ENCODE measurements around the gene PCDHGC3.

Gene PCDHGC3

DNA sequence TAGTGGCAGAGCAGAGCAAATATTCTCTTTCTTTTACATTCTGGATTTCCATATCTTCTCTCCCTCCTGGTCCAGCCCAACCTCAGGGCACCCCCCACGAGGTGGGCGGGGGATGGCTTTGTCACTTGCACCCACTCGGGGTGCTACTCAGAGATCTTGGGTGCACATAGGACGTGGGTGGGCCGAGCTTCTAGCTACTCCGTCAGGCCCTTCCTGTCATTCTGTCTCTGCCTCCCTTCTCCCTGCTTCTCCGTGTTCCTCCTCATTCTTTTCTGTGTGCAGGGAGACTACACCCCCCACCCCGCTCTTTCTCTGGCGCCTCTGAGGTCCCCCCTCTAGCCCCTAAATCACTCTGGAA is 32.7 kb downstream of the PCDHGC3 start:
- Histone ChIP-seq H2BK120ac (ENCODE audit: low read depth, low read length) (peak overlapping the region; percentile 56), H2BK12ac (ENCODE audit: low read length) (no peak overlapping the region), H2AFZ (ENCODE audit: low read length) (peak overlapping the region; percentile 81), H3K18ac (ENCODE audit: low read length) (peak overlapping the region; percentile 91), H3K27ac (replicated peaks; ENCODE audit: low read length) (peak overlapping the region; percentile 92), H4K91ac (ENCODE audit: low read depth, low read length, poor library complexity) (no peak overlapping the region), H3K9ac (ENCODE audit: low read depth, low read length, poor library complexity) (no peak overlapping the region), H3K36me3 (replicated peaks in 1 of 2; ENCODE audit: control insufficient read depth in 2 of 2, insufficient read depth in 2 of 2, low read length in 2 of 2) (peaks cover 33 to 48% of the 10 kb centered on the region in 2 donors), H3K4ac (ENCODE audit: low read length) (no peak overlapping the region), H3K9me3 (replicated peaks in 1 of 2; ENCODE audit: control insufficient read depth in 2 of 2, insufficient read depth in 1 of 2, low read depth in 1 of 2, low read length in 2 of 2) (peaks cover 0 to 2% of the 10 kb centered on the region in 2 donors), H2BK15ac (ENCODE audit: low read length) (no peak overlapping the region), H3K23ac (ENCODE audit: low read depth, low read length, poor library complexity) (no peak overlapping the region), H3K4me2 (ENCODE audit: insufficient read depth, low read length, poor library complexity, severe bottlenecking) (no peak overlapping the region), H2AK5ac (ENCODE audit: low read depth, low read length) (no peak overlapping the region), H3K4me3 (ENCODE audit: low read length in 2 of 2) (peak overlapping the region in 1 of 2 donors; percentile 18), H4K8ac (ENCODE audit: low read depth, low read length) (no peak overlapping the region), H3K4me1 (ENCODE audit: control insufficient read depth in 2 of 2, insufficient read depth in 1 of 2, low read depth in 1 of 2, low read length in 2 of 2) (peaks cover 30 to 35% of the 10 kb centered on the region in 2 donors), H3K14ac (ENCODE audit: low read length) (no peak overlapping the region), H3K27me3 (ENCODE audit: control insufficient read depth in 3 of 3, insufficient read depth in 3 of 3, low read depth in 1 of 3, low read length in 3 of 3) (no peaks in the 10 kb centered on the region), H2BK5ac (ENCODE audit: low read length) (peak overlapping the region; percentile 82), H3K79me1 (ENCODE audit: low read depth, low read length) (no peaks in the 10 kb centered on the region)
- DNase-seq (ENCODE audit: low spot score) = no peak
- WGBS, 2 donors (ENCODE audit: extremely low coverage in 2 of 2, insufficient read length in 2 of 2, insufficient replicate concordance in 1 of 2) = no CpG with 5 or more reads among the region's 9 CpGs

DNA sequence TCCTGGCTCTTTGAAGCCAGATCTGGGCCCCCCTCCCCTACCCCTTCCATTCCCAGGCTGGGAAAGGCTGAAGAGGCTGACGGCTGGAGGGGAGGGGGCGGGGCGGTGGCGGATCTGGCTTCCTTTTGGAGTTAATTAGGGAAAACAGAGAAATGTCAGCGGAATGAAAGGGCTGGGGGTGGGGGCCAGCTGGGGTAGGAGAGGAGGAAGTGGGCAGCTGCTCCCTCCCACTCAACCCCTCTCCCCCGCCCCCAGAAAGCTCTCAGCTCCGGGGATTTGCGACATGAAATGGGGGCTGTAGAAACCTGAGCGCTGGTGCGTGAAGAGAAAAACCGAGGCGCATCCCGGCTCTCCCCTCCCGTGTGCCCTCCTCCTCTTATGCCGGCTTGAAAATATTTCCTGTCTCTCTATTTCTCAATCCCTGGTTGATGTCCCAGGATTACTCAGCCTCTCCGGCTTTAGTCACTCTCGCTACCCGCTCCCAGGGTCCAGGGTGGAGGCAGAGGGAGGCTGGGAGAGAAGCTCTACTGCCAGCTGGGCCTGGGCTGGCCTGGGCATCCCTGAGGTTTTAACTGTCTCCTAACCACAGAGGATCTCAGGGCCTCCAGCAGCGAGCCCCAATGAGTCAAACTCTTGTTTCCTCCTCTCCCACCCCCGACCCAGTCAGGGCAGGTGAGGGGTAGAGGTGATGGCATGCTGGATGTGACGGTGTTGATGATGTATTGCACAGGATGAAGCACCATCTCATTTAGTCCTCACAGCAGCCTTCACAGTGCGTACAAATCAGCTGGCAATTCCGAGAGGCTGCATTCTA is 33.2 kb downstream of the PCDHGC3 start:
- Histone ChIP-seq H4K8ac (ENCODE audit: low read depth, low read length) (no peak overlapping the region), H2AFZ (ENCODE audit: low read length) (peak overlapping the region; percentile 81), H3K18ac (ENCODE audit: low read length) (peak overlapping the region; percentile 83), H2BK120ac (ENCODE audit: low read depth, low read length) (no peak overlapping the region), H2BK5ac (ENCODE audit: low read length) (peak overlapping the region; percentile 82), H3K4me3 (ENCODE audit: low read length in 2 of 2) (peak overlapping the region in 1 of 2 donors; percentile 18), H3K4ac (ENCODE audit: low read length) (peak overlapping the region; percentile 29), H3K79me1 (ENCODE audit: low read depth, low read length) (no peaks in the 10 kb centered on the region), H3K36me3 (replicated peaks in 1 of 2; ENCODE audit: control insufficient read depth in 2 of 2, insufficient read depth in 2 of 2, low read length in 2 of 2) (peaks cover 30 to 43% of the 10 kb centered on the region in 2 donors), H2BK12ac (ENCODE audit: low read length) (peak overlapping the region; percentile 52), H2AK5ac (ENCODE audit: low read depth, low read length) (peak overlapping the region; percentile 38), H3K27ac (replicated peaks; ENCODE audit: low read length) (peak overlapping the region; percentile 95), H3K4me2 (ENCODE audit: insufficient read depth, low read length, poor library complexity, severe bottlenecking) (peak overlapping the region; percentile 50), H2BK15ac (ENCODE audit: low read length) (peak overlapping the region; percentile 24), H3K14ac (ENCODE audit: low read length) (peak overlapping the region; percentile 23), H3K23ac (ENCODE audit: low read depth, low read length, poor library complexity) (no peak overlapping the region), H4K91ac (ENCODE audit: low read depth, low read length, poor library complexity) (no peak overlapping the region), H3K4me1 (ENCODE audit: control insufficient read depth in 2 of 2, insufficient read depth in 1 of 2, low read depth in 1 of 2, low read length in 2 of 2) (peaks cover 30 to 35% of the 10 kb centered on the region in 2 donors), H3K27me3 (ENCODE audit: control insufficient read depth in 3 of 3, insufficient read depth in 3 of 3, low read depth in 1 of 3, low read length in 3 of 3) (no peaks in the 10 kb centered on the region), H3K9ac (ENCODE audit: low read depth, low read length, poor library complexity) (peak overlapping the region; percentile 72), H3K9me3 (replicated peaks in 1 of 2; ENCODE audit: control insufficient read depth in 2 of 2, insufficient read depth in 1 of 2, low read depth in 1 of 2, low read length in 2 of 2) (peaks cover 0 to 2% of the 10 kb centered on the region in 2 donors)
- DNase-seq (ENCODE audit: low spot score) = peak; percentile 93
- no CpG with 5 or more reads among the region's 23 CpGs for WGBS, 2 donors (ENCODE audit: extremely low coverage in 2 of 2, insufficient read length in 2 of 2, insufficient replicate concordance in 1 of 2)

DNA sequence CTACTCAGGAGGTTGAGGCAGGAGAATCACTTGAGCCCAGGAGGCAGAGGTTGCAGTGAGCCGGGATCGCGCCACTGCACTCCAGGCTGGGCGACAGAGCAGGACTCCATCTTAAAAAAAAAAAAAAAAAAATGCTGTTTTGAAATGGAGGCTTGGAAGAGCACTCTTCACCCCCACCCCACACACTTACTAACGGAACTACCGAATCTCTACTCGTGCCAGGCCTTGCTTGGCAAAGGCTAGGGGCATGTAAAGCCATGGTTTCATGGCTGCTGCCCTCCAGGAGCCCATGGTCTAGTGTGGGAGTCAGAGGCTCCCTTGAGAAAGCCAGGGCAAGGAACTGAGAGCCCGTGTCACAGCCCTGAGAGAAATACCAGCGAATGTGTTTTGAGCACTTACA is 34.4 kb downstream of the PCDHGC3 start:
- Histone ChIP-seq H3K18ac (ENCODE audit: low read length) (peak overlapping the region; percentile 61), H4K8ac (ENCODE audit: low read depth, low read length) (no peak overlapping the region), H2BK5ac (ENCODE audit: low read length) (no peak overlapping the region), H3K14ac (ENCODE audit: low read length) (no peak overlapping the region), H2BK120ac (ENCODE audit: low read depth, low read length) (no peak overlapping the region), H3K4ac (ENCODE audit: low read length) (no peak overlapping the region), H3K23ac (ENCODE audit: low read depth, low read length, poor library complexity) (no peak overlapping the region), H3K4me2 (ENCODE audit: insufficient read depth, low read length, poor library complexity, severe bottlenecking) (no peak overlapping the region), H4K91ac (ENCODE audit: low read depth, low read length, poor library complexity) (no peak overlapping the region), H3K4me1 (ENCODE audit: control insufficient read depth in 2 of 2, insufficient read depth in 1 of 2, low read depth in 1 of 2, low read length in 2 of 2) (peaks cover 40 to 45% of the 10 kb centered on the region in 2 donors), H3K4me3 (ENCODE audit: low read length in 2 of 2) (no peak overlapping the region), H3K27ac (replicated peaks; ENCODE audit: low read length) (no peak overlapping the region), H3K79me1 (ENCODE audit: low read depth, low read length) (no peaks in the 10 kb centered on the region), H2BK15ac (ENCODE audit: low read length) (no peak overlapping the region), H2BK12ac (ENCODE audit: low read length) (no peak overlapping the region), H3K27me3 (ENCODE audit: control insufficient read depth in 3 of 3, insufficient read depth in 3 of 3, low read depth in 1 of 3, low read length in 3 of 3) (no peaks in the 10 kb centered on the region), H3K9ac (ENCODE audit: low read depth, low read length, poor library complexity) (no peak overlapping the region), H3K9me3 (replicated peaks in 1 of 2; ENCODE audit: control insufficient read depth in 2 of 2, insufficient read depth in 1 of 2, low read depth in 1 of 2, low read length in 2 of 2) (peaks cover 0 to 2% of the 10 kb centered on the region in 2 donors), H2AK5ac (ENCODE audit: low read depth, low read length) (peak overlapping the region; percentile 38), H3K36me3 (replicated peaks in 1 of 2; ENCODE audit: control insufficient read depth in 2 of 2, insufficient read depth in 2 of 2, low read length in 2 of 2) (peaks cover 28 to 47% of the 10 kb centered on the region in 2 donors), H2AFZ (ENCODE audit: low read length) (no peak overlapping the region)
- WGBS, 2 donors (ENCODE audit: extremely low coverage in 2 of 2, insufficient read length in 2 of 2, insufficient replicate concordance in 1 of 2) = no CpG with 5 or more reads among the region's 9 CpGs
- DNase-seq (ENCODE audit: low spot score) = no peak

DNA sequence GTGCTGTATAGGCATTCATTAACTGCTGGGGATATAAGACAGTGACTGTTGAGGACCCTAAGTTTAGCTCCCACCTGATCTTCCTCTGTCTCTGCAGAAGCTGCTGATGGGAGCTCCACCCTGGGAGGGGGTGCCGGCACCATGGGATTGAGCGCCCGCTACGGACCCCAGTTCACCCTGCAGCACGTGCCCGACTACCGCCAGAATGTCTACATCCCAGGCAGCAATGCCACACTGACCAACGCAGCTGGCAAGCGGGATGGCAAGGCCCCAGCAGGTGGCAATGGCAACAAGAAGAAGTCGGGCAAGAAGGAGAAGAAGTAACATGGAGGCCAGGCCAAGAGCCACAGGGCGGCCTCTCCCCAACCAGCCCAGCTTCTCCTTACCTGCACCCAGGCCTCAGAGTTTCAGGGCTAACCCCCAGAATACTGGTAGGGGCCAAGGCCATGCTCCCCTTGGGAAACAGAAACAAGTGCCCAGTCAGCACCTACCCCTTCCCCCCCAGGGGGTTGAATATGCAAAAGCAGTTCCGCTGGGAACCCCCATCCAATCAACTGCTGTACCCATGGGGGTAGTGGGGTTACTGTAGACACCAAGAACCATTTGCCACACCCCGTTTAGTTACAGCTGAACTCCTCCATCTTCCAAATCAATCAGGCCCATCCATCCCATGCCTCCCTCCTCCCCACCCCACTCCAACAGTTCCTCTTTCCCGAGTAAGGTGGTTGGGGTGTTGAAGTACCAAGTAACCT is 35.3 kb downstream of the PCDHGC3 start:
- no CpG with 5 or more reads among the region's 14 CpGs for WGBS, 2 donors (ENCODE audit: extremely low coverage in 2 of 2, insufficient read length in 2 of 2, insufficient replicate concordance in 1 of 2)

More for the DNA sequence above, 35.3 kb downstream of the PCDHGC3 start:
- H2BK120ac ChIP-seq (ENCODE audit: low read depth, low read length) = no peak overlapping the region
- no peaks in the 10 kb centered on the region for H3K27me3 ChIP-seq (ENCODE audit: control insufficient read depth in 3 of 3, insufficient read depth in 3 of 3, low read depth in 1 of 3, low read length in 3 of 3)
- H3K4me2 ChIP-seq (ENCODE audit: insufficient read depth, low read length, poor library complexity, severe bottlenecking) = no peak overlapping the region
- H3K27ac ChIP-seq (replicated peaks; ENCODE audit: low read length) = no peak overlapping the region
- peaks cover 25 to 48% of the 10 kb centered on the region in 2 donors for H3K36me3 ChIP-seq (replicated peaks in 1 of 2; ENCODE audit: control insufficient read depth in 2 of 2, insufficient read depth in 2 of 2, low read length in 2 of 2)
- no peak overlapping the region for H2AFZ ChIP-seq (ENCODE audit: low read length)
- no peak overlapping the region for H2BK12ac ChIP-seq (ENCODE audit: low read length)
- no peak overlapping the region for H3K4me3 ChIP-seq (ENCODE audit: low read length in 2 of 2)
- no peak overlapping the region for H3K23ac ChIP-seq (ENCODE audit: low read depth, low read length, poor library complexity)
- H3K4me1 ChIP-seq (ENCODE audit: control insufficient read depth in 2 of 2, insufficient read depth in 1 of 2, low read depth in 1 of 2, low read length in 2 of 2) = peaks cover 44 to 49% of the 10 kb centered on the region in 2 donors
- H3K79me1 ChIP-seq (ENCODE audit: low read depth, low read length) = no peaks in the 10 kb centered on the region
- H2BK5ac ChIP-seq (ENCODE audit: low read length) = no peak overlapping the region
- H3K9me3 ChIP-seq (replicated peaks in 1 of 2; ENCODE audit: control insufficient read depth in 2 of 2, insufficient read depth in 1 of 2, low read depth in 1 of 2, low read length in 2 of 2) = peaks cover 0 to 2% of the 10 kb centered on the region in 2 donors
- no peak overlapping the region for H3K14ac ChIP-seq (ENCODE audit: low read length)
- H4K91ac ChIP-seq (ENCODE audit: low read depth, low read length, poor library complexity) = no peak overlapping the region
- H2BK15ac ChIP-seq (ENCODE audit: low read length) = no peak overlapping the region
- peak overlapping the region; percentile 12 for H2AK5ac ChIP-seq (ENCODE audit: low read depth, low read length)
- DNase-seq (ENCODE audit: low spot score) = no peak
- peak overlapping the region; percentile 3 for H3K18ac ChIP-seq (ENCODE audit: low read length)
- no peak overlapping the region for H3K9ac ChIP-seq (ENCODE audit: low read depth, low read length, poor library complexity)
- H3K4ac ChIP-seq (ENCODE audit: low read length) = no peak overlapping the region
- H4K8ac ChIP-seq (ENCODE audit: low read depth, low read length) = no peak overlapping the region

All from neuronal stem cell (in vitro differentiated cells).